Neural progenitor cell (in vitro differentiated cells): Measurements from ENCODE around the gene MRPL3. TPM values are rescaled to one million over a fixed set of nuclear protein-coding genes. Genes with fewer than 3 reads are reported as not detected.
A peak's percentile ranks its signal among the peaks of the same experiment; 100 is the strongest.

Experiments used
- DNase-seq: peaks from one replicate; pipeline ENCODE4 v3.0.0-alpha.2; 2016; ENCODE audit warnings: low spot score
- H2AFZ ChIP-seq: fragments of 200-600 bp; sonication (generic); replicated peaks from 2 replicates; pipeline ENCODE4 v1.6.1; 2016; ENCODE audit warnings: antibody characterized with exemption
- H3F3A ChIP-seq: fragments of 200-600 bp; sonication (generic); 2 replicates; pipeline ENCODE4 v1.6.1; 2016; ENCODE audit warnings: antibody characterized with exemption, low read depth
- H3K27ac ChIP-seq: fragments of 200-600 bp; sonication (generic); 2 replicates; pipeline ENCODE4 v1.5.1; 2016; ENCODE audit warnings: mild to moderate bottlenecking
- H3K27me3 ChIP-seq: fragments of 200-600 bp; sonication (generic); 2 replicates; pipeline ENCODE4 v1.6.1; 2016; ENCODE audit warnings: mild to moderate bottlenecking, moderate library complexity
- H3K36me3 ChIP-seq: fragments of 200-600 bp; sonication (generic); 2 replicates; pipeline ENCODE4 v1.5.1; 2016
- H3K4me1 ChIP-seq: fragments of 200-600 bp; sonication (generic); 2 replicates; pipeline ENCODE4 v1.6.1; 2016; ENCODE audit warnings: mixed run types
- H3K4me2 ChIP-seq: fragments of 200-600 bp; sonication (generic); 2 replicates; pipeline ENCODE4 v1.6.1; 2016
- H3K4me3 ChIP-seq: fragments of 200-600 bp; sonication (generic); 2 replicates; pipeline ENCODE4 v1.5.1; 2016
- H3K79me2 ChIP-seq: fragments of 200-600 bp; sonication (generic); 2 replicates; pipeline ENCODE4 v1.6.1; 2016; ENCODE audit warnings: low read depth
- H3K9ac ChIP-seq: fragments of 200-600 bp; sonication (generic); 2 replicates; pipeline ENCODE4 v1.6.1; 2016
- H3K9me3 ChIP-seq: fragments of 200-600 bp; sonication (generic); 2 replicates; pipeline ENCODE4 v1.5.1; 2016; ENCODE audit warnings: low read depth
- H4K20me1 ChIP-seq: fragments of 200-600 bp; sonication (generic); 2 replicates; pipeline ENCODE4 v1.6.1; 2016; ENCODE audit warnings: low read depth
- H3K27ac Mint-ChIP-seq: 3 replicates; pipeline ENCODE4 v1.8.0; 2021; ENCODE audit warnings: mixed read lengths
- H3K27me3 Mint-ChIP-seq: 2 replicates; pipeline ENCODE4 v1.8.0; 2022; ENCODE audit warnings: low read depth, mild to moderate bottlenecking, inconsistent platforms, moderate library complexity, mixed read lengths; ENCODE audit not compliant: insufficient read depth
- H3K36me3 Mint-ChIP-seq: 3 replicates; pipeline ENCODE4 v1.8.0; 2021; ENCODE audit warnings: mixed read lengths
- H3K4me1 Mint-ChIP-seq: 3 replicates; pipeline ENCODE4 v1.8.0; 2021; ENCODE audit warnings: mixed read lengths
- H3K4me3 Mint-ChIP-seq: 3 replicates; pipeline ENCODE4 v1.8.0; 2021; ENCODE audit warnings: mild to moderate bottlenecking, moderate library complexity, mixed read lengths
- H3K9me3 Mint-ChIP-seq: 3 replicates; pipeline ENCODE4 v1.8.0; 2020; ENCODE audit warnings: mixed read lengths
- CTCF ChIP-seq: fragments of 200-600 bp; sonication (generic); IDR thresholded peaks from 2 replicates; pipeline ENCODE4 v1.5.1; 2017; ENCODE audit warnings: antibody characterized with exemption, mild to moderate bottlenecking
- EZH2 ChIP-seq: fragments of 200-600 bp; sonication (generic); IDR thresholded peaks from 2 replicates; pipeline ENCODE4 v1.6.1; 2017; ENCODE audit warnings: antibody characterized with exemption, mild to moderate bottlenecking, moderate library complexity
- EZH2phosphoT487 ChIP-seq: fragments of 200-600 bp; sonication (generic); IDR thresholded peaks from 2 replicates; pipeline ENCODE4 v1.6.1; 2017; ENCODE audit warnings: antibody characterized with exemption
- total RNA-seq: library from RNA; depleted of rRNA; stranded (reverse); fragments of >200 nt; gene quantifications from 2 replicates; pipeline ENCODE4 v1.2.3, GENCODE V29; 2015; ENCODE audit warnings: low replicate concordance

Gene MRPL3
- total RNA-seq, 1 donor from 2014 or later, result 202 TPM

- no peak overlapping the region for H3K4me2 ChIP-seq
- no peak overlapping the region for H3K4me3 ChIP-seq
- H3K27me3 Mint-ChIP-seq, result peaks cover 2% of the 10 kb centered on the region
- H3K79me2 ChIP-seq, result no peaks in the 10 kb centered on the region
- no peak overlapping the region for H3K27ac ChIP-seq
- no peak overlapping the region for H3K4me3 Mint-ChIP-seq
- H3K36me3 ChIP-seq, result no peaks in the 10 kb centered on the region
- no peaks in the 10 kb centered on the region for H3K36me3 Mint-ChIP-seq
- peaks cover 2% of the 10 kb centered on the region for H3K9me3 Mint-ChIP-seq
- no peak for DNase-seq
- H3K9ac ChIP-seq, result no peak overlapping the region
- no peaks in the 10 kb centered on the region for H4K20me1 ChIP-seq
- H2AFZ ChIP-seq, result no peak overlapping the region
- no peaks in the 10 kb centered on the region for H3F3A ChIP-seq
- H3K4me1 ChIP-seq, result no peaks in the 10 kb centered on the region
- no peaks in the 10 kb centered on the region for H3K9me3 ChIP-seq
- H3K27ac Mint-ChIP-seq, result no peak overlapping the region
- no peak for TF ChIP-seq CTCF
- TF ChIP-seq EZH2phosphoT487, result no peak
- TF ChIP-seq EZH2, result no peak
- H3K27me3 ChIP-seq, result no peaks in the 10 kb centered on the region
- peaks cover 15% of the 10 kb centered on the region for H3K4me1 Mint-ChIP-seq
These were observed 38.0 kb upstream of the MRPL3 start for GRCh38 chr3:131540821-131541220.

GRCh38 chr3:131540143-131540542 lies 37.4 kb upstream of the MRPL3 start:
- peaks cover 18% of the 10 kb centered on the region for H3K4me1 Mint-ChIP-seq
- no peak overlapping the region for H3K27ac ChIP-seq
- no peaks in the 10 kb centered on the region for H3K27me3 ChIP-seq
- H3K9me3 Mint-ChIP-seq, result peaks cover 2% of the 10 kb centered on the region
- no peaks in the 10 kb centered on the region for H3F3A ChIP-seq
- TF ChIP-seq CTCF (no peak), EZH2phosphoT487 (no peak), EZH2 (no peak)
- no peaks in the 10 kb centered on the region for H4K20me1 ChIP-seq
- H3K4me1 ChIP-seq, result no peaks in the 10 kb centered on the region
- no peak for DNase-seq
- H2AFZ ChIP-seq, result no peak overlapping the region
- no peaks in the 10 kb centered on the region for H3K36me3 Mint-ChIP-seq
- no peak overlapping the region for H3K4me3 ChIP-seq
- H3K79me2 ChIP-seq, result no peaks in the 10 kb centered on the region
- H3K27me3 Mint-ChIP-seq, result no peaks in the 10 kb centered on the region
- no peaks in the 10 kb centered on the region for H3K9me3 ChIP-seq
- H3K36me3 ChIP-seq, result no peaks in the 10 kb centered on the region
- H3K27ac Mint-ChIP-seq, result peak overlapping the region; percentile 68
- no peak overlapping the region for H3K9ac ChIP-seq
- H3K4me3 Mint-ChIP-seq, result no peak overlapping the region
- H3K4me2 ChIP-seq, result no peak overlapping the region

- Histone ChIP-seq H3K4me1 (no peaks in the 10 kb centered on the region), H3K9me3 (no peaks in the 10 kb centered on the region), H2AFZ (no peak overlapping the region), H3K9ac (no peak overlapping the region), H3K79me2 (no peaks in the 10 kb centered on the region), H3K4me2 (no peak overlapping the region), H3F3A (no peaks in the 10 kb centered on the region), H4K20me1 (no peaks in the 10 kb centered on the region), H3K4me3 (no peak overlapping the region), H3K27me3 (no peaks in the 10 kb centered on the region), H3K27ac (no peak overlapping the region), H3K36me3 (no peaks in the 10 kb centered on the region)
- Mint-ChIP-seq H3K9me3 (peaks cover 2% of the 10 kb centered on the region), H3K27ac (no peak overlapping the region), H3K36me3 (no peaks in the 10 kb centered on the region), H3K27me3 (no peaks in the 10 kb centered on the region), H3K4me1 (peaks cover 19% of the 10 kb centered on the region), H3K4me3 (no peak overlapping the region)
- no peak for TF ChIP-seq EZH2phosphoT487
- TF ChIP-seq CTCF, result no peak
- TF ChIP-seq EZH2, result no peak
- DNase-seq, result no peak
These were observed 36.2 kb upstream of the MRPL3 start for GRCh38 chr3:131538968-131539367.
